HEK293 (cell line): ENCODE data around the gene POLR2H.
A peak's percentile ranks its signal among the peaks of the same experiment; 100 is the strongest.

ENCODE experiments used
- CTCF ChIA-PET: fragments of 350-600 bp; formaldehyde crosslinking; extraction: SDS; loops from one replicate; lab custom pipeline; 2021; ENCODE audit warnings: antibody characterized with exemption; lab: Yijun Ruan, JAX
- POLR2A ChIA-PET: fragments of 300-600 bp; formaldehyde crosslinking; extraction: SDS; loops from one replicate; lab custom pipeline; 2020; ENCODE audit warnings: antibody characterized with exemption, inconsistent platforms; lab: Yijun Ruan, JAX
- H3K27ac ChIP-seq: fragments of 200-500 bp; sonication (Bioruptor generic); 2 replicates; pipeline ENCODE4 v1.5.1; 2014; ENCODE audit warnings: low read depth, low read length, control low read depth, inconsistent platforms; ENCODE audit errors: extremely low read depth
- H3K36me3 ChIP-seq, 2 experiments: fragments of 200-500 bp in 1 of 2; sonication (Bioruptor generic) in 1 of 2; 1 replicate in 1 of 2; 2 replicates in 1 of 2; pipeline ENCODE4 v1.5.1; 2014 to 2017; ENCODE audit warnings: inconsistent platforms in 2 of 2, low read length in 2 of 2; ENCODE audit not compliant: control insufficient read depth in 2 of 2, insufficient read depth in 1 of 2
- H3K4me1 ChIP-seq: fragments of 200-500 bp; sonication (Bioruptor generic); 2 replicates; pipeline ENCODE4 v1.5.1; 2014; ENCODE audit warnings: mild to moderate bottlenecking, low read length, inconsistent platforms; ENCODE audit not compliant: control insufficient read depth, insufficient read depth
- H3K4me3 ChIP-seq: 2 replicates; pipeline ENCODE4 v1.5.1; 2011; ENCODE audit warnings: low read depth, mild to moderate bottlenecking, control low read depth, low read length, moderate library complexity
- H3K9me3 ChIP-seq: fragments of 200-500 bp; sonication (Bioruptor generic); 2 replicates; pipeline ENCODE4 v1.5.1; 2014; ENCODE audit warnings: low read depth, low read length, inconsistent platforms; ENCODE audit not compliant: control insufficient read depth, insufficient read depth
- BCL11A ChIP-seq: fragments of 450-650 bp; formaldehyde crosslinking; IDR thresholded peaks from 2 replicates; pipeline ENCODE4 v1.5.1; 2016; ENCODE audit warnings: low read depth, missing biosample characterization, missing genetic modification characterization
- FEZF1 ChIP-seq: fragments of 450-650 bp; formaldehyde crosslinking; IDR thresholded peaks from 2 replicates; pipeline ENCODE4 v1.5.1; 2016; ENCODE audit warnings: missing biosample characterization, missing genetic modification characterization
- GLIS1 ChIP-seq: fragments of 450-650 bp; formaldehyde crosslinking; IDR thresholded peaks from 2 replicates; pipeline ENCODE4 v1.5.1; 2016; ENCODE audit warnings: missing biosample characterization, missing genetic modification characterization
- KLF8 ChIP-seq: fragments of 450-650 bp; formaldehyde crosslinking; IDR thresholded peaks from 2 replicates; pipeline ENCODE4 v1.5.1; 2016; ENCODE audit warnings: missing biosample characterization, missing genetic modification characterization
- SCRT2 ChIP-seq: fragments of 450-650 bp; formaldehyde crosslinking; IDR thresholded peaks from 2 replicates; pipeline ENCODE4 v1.5.1; 2016; ENCODE audit warnings: missing biosample characterization, missing genetic modification characterization
- ZBTB7A ChIP-seq: fragments of 450-650 bp; formaldehyde crosslinking; IDR thresholded peaks from 2 replicates; pipeline ENCODE4 v1.5.1; 2016; ENCODE audit warnings: low read depth, missing biosample characterization, missing genetic modification characterization
- ZNF530 ChIP-seq: fragments of 450-650 bp; formaldehyde crosslinking; IDR thresholded peaks from 2 replicates; pipeline ENCODE4 v1.5.1; 2016; ENCODE audit warnings: low read depth, missing biosample characterization, missing genetic modification characterization
- ZNF623 ChIP-seq: fragments of 450-650 bp; formaldehyde crosslinking; IDR thresholded peaks from 2 replicates; pipeline ENCODE4 v1.5.1; 2016; ENCODE audit warnings: missing biosample characterization, missing genetic modification characterization
- ZNF654 ChIP-seq: fragments of 450-650 bp; formaldehyde crosslinking; IDR thresholded peaks from 2 replicates; pipeline ENCODE4 v1.5.1; 2016; ENCODE audit warnings: low read depth, missing biosample characterization, missing genetic modification characterization
- ZNF660 ChIP-seq: fragments of 450-650 bp; IDR thresholded peaks from 2 replicates; pipeline ENCODE4 v1.5.1; 2018; ENCODE audit warnings: missing biosample characterization, mild to moderate bottlenecking, missing genetic modification characterization
- ZNF768 ChIP-seq: fragments of 450-650 bp; formaldehyde crosslinking; IDR thresholded peaks from 2 replicates; pipeline ENCODE4 v1.5.1; 2018; ENCODE audit warnings: missing biosample characterization, mild to moderate bottlenecking, missing genetic modification characterization
- ZNF776 ChIP-seq: fragments of 450-650 bp; formaldehyde crosslinking; IDR thresholded peaks from 2 replicates; pipeline ENCODE4 v1.5.0; 2017; ENCODE audit warnings: missing biosample characterization, missing genetic modification characterization, borderline replicate concordance
- TF ChIP-seq, protein P1 (sequence below): fragments of 450-650 bp; formaldehyde crosslinking; IDR thresholded peaks from 2 replicates; pipeline ENCODE4 v1.5.1; 2016; ENCODE audit warnings: missing biosample characterization, missing genetic modification characterization
- TF ChIP-seq, protein P2 (sequence below): fragments of 450-650 bp; formaldehyde crosslinking; IDR thresholded peaks from 2 replicates; pipeline ENCODE4 v1.5.1; 2016; ENCODE audit warnings: missing biosample characterization, missing genetic modification characterization
- TF ChIP-seq, protein P3 (sequence below): fragments of 450-650 bp; formaldehyde crosslinking; conservative IDR thresholded peaks from 2 replicates; pipeline ENCODE4 v1.5.1; 2016; ENCODE audit warnings: low read depth, missing biosample characterization, missing genetic modification characterization
- TF ChIP-seq, protein P4 (sequence below): fragments of 450-650 bp; formaldehyde crosslinking; optimal IDR thresholded peaks from 2 replicates; pipeline ENCODE3; 2016; ENCODE audit warnings: missing biosample characterization, mild to moderate bottlenecking, missing genetic modification characterization
- TF ChIP-seq, protein P5 (sequence below): fragments of 450-650 bp; formaldehyde crosslinking; IDR thresholded peaks from 2 replicates; pipeline ENCODE4 v1.5.1; 2016; ENCODE audit warnings: missing biosample characterization, missing genetic modification characterization
- TF ChIP-seq, protein P6 (sequence below): fragments of 450-650 bp; formaldehyde crosslinking; IDR thresholded peaks from 2 replicates; pipeline ENCODE4 v1.5.1; 2017; ENCODE audit warnings: missing biosample characterization, missing genetic modification characterization

POLR2H gene

DNA sequence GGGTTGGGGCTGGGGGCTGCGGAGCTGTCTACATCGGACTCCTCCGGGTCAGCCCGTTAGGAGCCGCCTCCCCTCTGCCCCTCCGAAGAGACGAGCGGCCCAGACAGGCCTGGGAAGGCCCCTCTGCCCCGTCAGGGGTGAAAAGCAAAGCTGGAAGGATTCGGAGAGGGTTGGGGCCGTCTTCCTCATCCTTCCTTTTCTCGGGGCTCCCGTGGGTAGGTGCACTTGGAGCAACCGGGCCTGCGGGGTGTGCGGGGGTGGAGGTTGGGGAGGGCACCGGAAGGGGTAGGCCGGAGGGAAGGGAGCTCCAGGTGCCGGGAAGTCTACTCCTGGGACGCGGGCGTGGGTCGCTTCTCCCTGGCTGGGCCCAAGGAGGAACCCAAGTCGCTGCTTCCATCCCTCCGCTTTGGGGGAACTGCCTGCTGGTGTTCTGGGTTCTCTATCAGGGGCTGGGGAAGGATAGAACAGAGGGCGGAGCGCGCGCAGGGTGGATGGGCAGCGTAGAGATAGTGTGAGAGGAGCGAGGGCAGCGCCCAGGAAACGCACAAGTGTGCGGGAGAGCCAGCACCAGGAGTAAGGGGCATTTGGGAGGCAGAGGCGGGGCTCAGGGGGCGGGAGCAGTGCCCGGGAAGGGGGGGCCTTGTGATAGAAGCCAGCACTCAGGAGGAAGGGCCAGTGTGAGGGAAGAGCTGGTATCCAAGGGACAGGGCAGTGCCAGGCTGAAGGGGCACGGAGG is 590 bp downstream of the POLR2H start (continued):
- TF ChIP-seq SCRT2 (tag by site-specific recombination) (no peak), ZBTB7A (peak; percentile 35; the same call in 1 of the 2 replicates)
- TF ChIP-seq, protein P1, sequence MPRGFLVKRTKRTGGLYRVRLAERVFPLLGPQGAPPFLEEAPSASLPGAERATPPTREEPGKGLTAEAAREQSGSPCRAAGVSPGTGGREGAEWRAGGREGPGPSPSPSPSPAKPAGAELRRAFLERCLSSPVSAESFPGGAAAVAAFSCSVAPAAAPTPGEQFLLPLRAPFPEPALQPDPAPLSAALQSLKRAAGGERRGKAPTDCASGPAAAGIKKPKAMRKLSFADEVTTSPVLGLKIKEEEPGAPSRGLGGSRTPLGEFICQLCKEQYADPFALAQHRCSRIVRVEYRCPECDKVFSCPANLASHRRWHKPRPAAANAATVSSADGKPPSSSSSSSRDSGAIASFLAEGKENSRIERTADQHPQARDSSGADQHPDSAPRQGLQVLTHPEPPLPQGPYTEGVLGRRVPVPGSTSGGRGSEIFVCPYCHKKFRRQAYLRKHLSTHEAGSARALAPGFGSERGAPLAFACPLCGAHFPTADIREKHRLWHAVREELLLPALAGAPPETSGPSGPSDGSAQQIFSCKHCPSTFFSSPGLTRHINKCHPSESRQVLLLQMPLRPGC, result no peak
- TF ChIP-seq, all 188 proteins: peak for 30

DNA sequence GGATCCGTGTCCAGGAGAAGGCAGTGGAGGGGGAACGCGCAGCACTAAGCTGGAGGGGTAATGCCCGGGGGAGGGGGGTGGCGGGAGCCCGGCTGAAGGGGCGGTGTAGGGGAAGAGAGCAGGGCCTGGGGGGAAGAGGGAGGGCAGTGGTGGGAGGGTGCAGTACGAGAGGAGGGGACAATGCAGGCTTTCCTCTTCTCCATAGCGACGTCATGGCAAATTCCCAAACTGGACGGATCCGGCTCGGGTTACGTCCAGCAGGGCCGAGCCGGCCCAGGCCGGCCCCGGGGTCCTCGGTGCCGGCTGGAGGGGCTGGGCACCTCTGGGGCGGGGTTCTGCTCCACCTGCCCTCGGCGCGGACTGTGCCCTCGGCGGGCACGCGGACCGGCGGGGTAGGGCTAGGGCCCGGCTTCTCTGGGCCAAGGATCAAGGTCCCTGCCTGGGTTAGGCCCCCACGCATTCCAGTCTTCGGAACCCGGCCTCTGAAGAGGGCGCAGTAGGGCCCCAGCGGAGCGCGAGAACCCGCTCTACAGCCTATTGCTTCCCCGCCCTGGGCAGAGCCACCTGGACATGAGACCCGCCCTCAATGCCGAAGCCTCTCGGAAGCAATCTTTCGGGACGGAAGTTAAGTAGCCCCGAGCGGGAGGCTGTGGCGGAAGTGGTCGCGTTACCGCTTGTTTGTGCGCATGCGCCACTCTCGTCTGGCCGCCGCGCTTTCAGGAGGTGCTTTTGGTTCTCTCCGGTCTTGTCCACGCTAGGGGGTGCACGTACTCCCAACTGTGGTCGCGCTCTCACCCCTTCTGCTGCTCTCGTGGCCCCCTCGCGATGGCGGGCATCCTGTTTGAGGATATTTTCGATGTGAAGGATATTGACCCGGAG is 1.4 kb downstream of the POLR2H start:
- CTCF ChIA-PET, result interaction anchor here (0.6 to 3.3 kb wide), 6 partner anchors 9 to 179 kb away, joined by 3 to 13 read pairs (median 4); no protein-coding TSS in a partner anchor
- no peaks in the 10 kb centered on the region for H3K4me1 ChIP-seq
- peak overlapping the region; percentile 88 for H3K27ac ChIP-seq
- no peaks in the 10 kb centered on the region for H3K9me3 ChIP-seq
- peaks cover 7 to 42% of the 10 kb centered on the region in 2 experiments; a peak in 2 of 3 replicates for H3K36me3 ChIP-seq
- H3K4me3 ChIP-seq, result peak overlapping the region; percentile 84
- POLR2A ChIA-PET, result interaction anchor here (0.6 to 2.7 kb wide), 8 partner anchors 9 to 900 kb away, joined by 3 to 9 read pairs (median 4); no protein-coding TSS in a partner anchor
- no peak for TF ChIP-seq ZNF768 (tag by site-specific recombination)
- TF ChIP-seq, protein P2, sequence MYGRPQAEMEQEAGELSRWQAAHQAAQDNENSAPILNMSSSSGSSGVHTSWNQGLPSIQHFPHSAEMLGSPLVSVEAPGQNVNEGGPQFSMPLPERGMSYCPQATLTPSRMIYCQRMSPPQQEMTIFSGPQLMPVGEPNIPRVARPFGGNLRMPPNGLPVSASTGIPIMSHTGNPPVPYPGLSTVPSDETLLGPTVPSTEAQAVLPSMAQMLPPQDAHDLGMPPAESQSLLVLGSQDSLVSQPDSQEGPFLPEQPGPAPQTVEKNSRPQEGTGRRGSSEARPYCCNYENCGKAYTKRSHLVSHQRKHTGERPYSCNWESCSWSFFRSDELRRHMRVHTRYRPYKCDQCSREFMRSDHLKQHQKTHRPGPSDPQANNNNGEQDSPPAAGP, result 0 out of 2 replicates have a peak, but pooled peaks have one; percentile 19
- no peak for TF ChIP-seq FEZF1 (tag by site-specific recombination)
- peak; percentile 82; the same call in 1 of the 2 replicates for TF ChIP-seq ZNF660 (tag by site-specific recombination)
- TF ChIP-seq, protein P3, sequence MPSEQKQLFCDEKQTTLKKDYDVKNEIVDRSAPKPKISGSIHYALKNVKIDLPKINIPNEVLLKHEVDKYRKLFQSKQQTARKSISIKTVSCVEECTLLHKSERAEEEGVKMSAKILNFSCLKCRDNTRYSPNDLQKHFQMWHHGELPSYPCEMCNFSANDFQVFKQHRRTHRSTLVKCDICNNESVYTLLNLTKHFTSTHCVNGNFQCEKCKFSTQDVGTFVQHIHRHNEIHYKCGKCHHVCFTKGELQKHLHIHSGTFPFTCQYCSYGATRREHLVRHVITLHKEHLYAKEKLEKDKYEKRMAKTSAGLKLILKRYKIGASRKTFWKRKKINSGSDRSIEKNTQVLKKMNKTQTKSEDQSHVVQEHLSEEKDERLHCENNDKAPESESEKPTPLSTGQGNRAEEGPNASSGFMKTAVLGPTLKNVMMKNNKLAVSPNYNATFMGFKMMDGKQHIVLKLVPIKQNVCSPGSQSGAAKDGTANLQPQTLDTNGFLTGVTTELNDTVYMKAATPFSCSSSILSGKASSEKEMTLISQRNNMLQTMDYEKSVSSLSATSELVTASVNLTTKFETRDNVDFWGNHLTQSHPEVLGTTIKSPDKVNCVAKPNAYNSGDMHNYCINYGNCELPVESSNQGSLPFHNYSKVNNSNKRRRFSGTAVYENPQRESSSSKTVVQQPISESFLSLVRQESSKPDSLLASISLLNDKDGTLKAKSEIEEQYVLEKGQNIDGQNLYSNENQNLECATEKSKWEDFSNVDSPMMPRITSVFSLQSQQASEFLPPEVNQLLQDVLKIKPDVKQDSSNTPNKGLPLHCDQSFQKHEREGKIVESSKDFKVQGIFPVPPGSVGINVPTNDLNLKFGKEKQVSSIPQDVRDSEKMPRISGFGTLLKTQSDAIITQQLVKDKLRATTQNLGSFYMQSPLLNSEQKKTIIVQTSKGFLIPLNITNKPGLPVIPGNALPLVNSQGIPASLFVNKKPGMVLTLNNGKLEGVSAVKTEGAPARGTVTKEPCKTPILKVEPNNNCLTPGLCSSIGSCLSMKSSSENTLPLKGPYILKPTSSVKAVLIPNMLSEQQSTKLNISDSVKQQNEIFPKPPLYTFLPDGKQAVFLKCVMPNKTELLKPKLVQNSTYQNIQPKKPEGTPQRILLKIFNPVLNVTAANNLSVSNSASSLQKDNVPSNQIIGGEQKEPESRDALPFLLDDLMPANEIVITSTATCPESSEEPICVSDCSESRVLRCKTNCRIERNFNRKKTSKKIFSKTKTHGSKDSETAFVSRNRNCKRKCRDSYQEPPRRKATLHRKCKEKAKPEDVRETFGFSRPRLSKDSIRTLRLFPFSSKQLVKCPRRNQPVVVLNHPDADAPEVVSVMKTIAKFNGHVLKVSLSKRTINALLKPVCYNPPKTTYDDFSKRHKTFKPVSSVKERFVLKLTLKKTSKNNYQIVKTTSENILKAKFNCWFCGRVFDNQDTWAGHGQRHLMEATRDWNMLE (tag by site-specific recombination), result 0 out of 2 replicates have a peak, but pooled peaks have one; percentile 16
- TF ChIP-seq GLIS1 (tag by site-specific recombination), result peak; percentile 43; the same call in 1 of the 2 replicates
- no peak for TF ChIP-seq ZNF530 (tag by site-specific recombination)
- no peak for TF ChIP-seq ZNF623
- TF ChIP-seq KLF8, result peak; percentile 24
- no peak for TF ChIP-seq ZNF776 (tag by site-specific recombination)
- TF ChIP-seq ZNF654 (tag by site-specific recombination), result no peak
- TF ChIP-seq, protein P4, sequence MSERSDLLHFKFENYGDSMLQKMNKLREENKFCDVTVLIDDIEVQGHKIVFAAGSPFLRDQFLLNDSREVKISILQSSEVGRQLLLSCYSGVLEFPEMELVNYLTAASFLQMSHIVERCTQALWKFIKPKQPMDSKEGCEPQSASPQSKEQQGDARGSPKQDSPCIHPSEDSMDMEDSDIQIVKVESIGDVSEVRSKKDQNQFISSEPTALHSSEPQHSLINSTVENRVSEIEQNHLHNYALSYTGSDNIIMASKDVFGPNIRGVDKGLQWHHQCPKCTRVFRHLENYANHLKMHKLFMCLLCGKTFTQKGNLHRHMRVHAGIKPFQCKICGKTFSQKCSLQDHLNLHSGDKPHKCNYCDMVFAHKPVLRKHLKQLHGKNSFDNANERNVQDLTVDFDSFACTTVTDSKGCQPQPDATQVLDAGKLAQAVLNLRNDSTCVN (tag by site-specific recombination), result peak; percentile 81
- TF ChIP-seq, protein P5, sequence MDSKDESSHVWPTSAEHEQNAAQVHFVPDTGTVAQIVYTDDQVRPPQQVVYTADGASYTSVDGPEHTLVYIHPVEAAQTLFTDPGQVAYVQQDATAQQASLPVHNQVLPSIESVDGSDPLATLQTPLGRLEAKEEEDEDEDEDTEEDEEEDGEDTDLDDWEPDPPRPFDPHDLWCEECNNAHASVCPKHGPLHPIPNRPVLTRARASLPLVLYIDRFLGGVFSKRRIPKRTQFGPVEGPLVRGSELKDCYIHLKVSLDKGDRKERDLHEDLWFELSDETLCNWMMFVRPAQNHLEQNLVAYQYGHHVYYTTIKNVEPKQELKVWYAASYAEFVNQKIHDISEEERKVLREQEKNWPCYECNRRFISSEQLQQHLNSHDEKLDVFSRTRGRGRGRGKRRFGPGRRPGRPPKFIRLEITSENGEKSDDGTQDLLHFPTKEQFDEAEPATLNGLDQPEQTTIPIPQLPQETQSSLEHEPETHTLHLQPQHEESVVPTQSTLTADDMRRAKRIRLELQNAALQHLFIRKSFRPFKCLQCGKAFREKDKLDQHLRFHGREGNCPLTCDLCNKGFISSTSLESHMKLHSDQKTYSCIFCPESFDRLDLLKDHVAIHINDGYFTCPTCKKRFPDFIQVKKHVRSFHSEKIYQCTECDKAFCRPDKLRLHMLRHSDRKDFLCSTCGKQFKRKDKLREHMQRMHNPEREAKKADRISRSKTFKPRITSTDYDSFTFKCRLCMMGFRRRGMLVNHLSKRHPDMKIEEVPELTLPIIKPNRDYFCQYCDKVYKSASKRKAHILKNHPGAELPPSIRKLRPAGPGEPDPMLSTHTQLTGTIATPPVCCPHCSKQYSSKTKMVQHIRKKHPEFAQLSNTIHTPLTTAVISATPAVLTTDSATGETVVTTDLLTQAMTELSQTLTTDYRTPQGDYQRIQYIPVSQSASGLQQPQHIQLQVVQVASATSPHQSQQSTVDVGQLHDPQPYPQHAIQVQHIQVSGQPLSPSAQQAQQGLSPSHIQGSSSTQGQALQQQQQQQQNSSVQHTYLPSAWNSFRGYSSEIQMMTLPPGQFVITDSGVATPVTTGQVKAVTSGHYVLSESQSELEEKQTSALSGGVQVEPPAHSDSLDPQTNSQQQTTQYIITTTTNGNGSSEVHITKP (tag by site-specific recombination), result peak; percentile 84
- TF ChIP-seq, protein P6, sequence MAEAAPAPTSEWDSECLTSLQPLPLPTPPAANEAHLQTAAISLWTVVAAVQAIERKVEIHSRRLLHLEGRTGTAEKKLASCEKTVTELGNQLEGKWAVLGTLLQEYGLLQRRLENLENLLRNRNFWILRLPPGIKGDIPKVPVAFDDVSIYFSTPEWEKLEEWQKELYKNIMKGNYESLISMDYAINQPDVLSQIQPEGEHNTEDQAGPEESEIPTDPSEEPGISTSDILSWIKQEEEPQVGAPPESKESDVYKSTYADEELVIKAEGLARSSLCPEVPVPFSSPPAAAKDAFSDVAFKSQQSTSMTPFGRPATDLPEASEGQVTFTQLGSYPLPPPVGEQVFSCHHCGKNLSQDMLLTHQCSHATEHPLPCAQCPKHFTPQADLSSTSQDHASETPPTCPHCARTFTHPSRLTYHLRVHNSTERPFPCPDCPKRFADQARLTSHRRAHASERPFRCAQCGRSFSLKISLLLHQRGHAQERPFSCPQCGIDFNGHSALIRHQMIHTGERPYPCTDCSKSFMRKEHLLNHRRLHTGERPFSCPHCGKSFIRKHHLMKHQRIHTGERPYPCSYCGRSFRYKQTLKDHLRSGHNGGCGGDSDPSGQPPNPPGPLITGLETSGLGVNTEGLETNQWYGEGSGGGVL (tag by site-specific recombination), result peak; percentile 97
- TF ChIP-seq BCL11A (tag by site-specific recombination), result peak; percentile 84
